HL-60 (cell line): ENCODE data around the gene ESRRB.

Source experiments
- DNase-seq, 2 experiments: peaks; one replicate each; pipeline ENCODE4 v3.0.0-alpha.2; 2010 to 2020; ENCODE audit warnings: low read depth in 1 of 2, low spot score in 1 of 2
- H3K27ac ChIP-seq: fragments of 250-450 bp; sonication (Bioruptor Pico); replicated peaks from 2 replicates; pipeline ENCODE4 v1.5.1; 2020; ENCODE audit warnings: mild to moderate bottlenecking, moderate library complexity
- H3K27me3 ChIP-seq: fragments of 250-450 bp; sonication (Bioruptor Pico); 2 replicates; pipeline ENCODE4 v1.5.1; 2021; ENCODE audit warnings: mild to moderate bottlenecking, moderate library complexity; ENCODE audit not compliant: insufficient read depth, poor library complexity, severe bottlenecking
- H3K4me3 ChIP-seq: replicated peaks from 2 replicates; pipeline ENCODE4 v1.5.1; 2011; ENCODE audit warnings: mild to moderate bottlenecking, control low read depth, low read length; ENCODE audit not compliant: insufficient read depth
- CTCF ChIP-seq: IDR thresholded peaks from one replicate; pipeline ENCODE4 v1.5.1; 2011; ENCODE audit warnings: low read length, control low read depth, inconsistent platforms; ENCODE audit not compliant: insufficient read depth
- GABPA ChIP-seq: IDR thresholded peaks from 2 replicates; pipeline ENCODE4 v1.6.1; 2012; ENCODE audit warnings: low read depth
- POLR2AphosphoS5 ChIP-seq: IDR thresholded peaks from 2 replicates; pipeline ENCODE4 v1.6.1; 2012; ENCODE audit warnings: low read depth
- REST ChIP-seq: IDR thresholded peaks from 2 replicates; pipeline ENCODE4 v1.6.1; 2012; ENCODE audit warnings: low read depth; ENCODE audit not compliant: insufficient replicate concordance
- SPI1 ChIP-seq: IDR thresholded peaks from 2 replicates; pipeline ENCODE4 v1.6.1; 2012; ENCODE audit warnings: low read depth, mild to moderate bottlenecking, borderline replicate concordance

ESRRB gene

GRCh38 chr14:76510181-76510580, 134.2 kb downstream of the ESRRB start:
- DNase-seq, result no peak
- Histone ChIP-seq H3K4me3 (no peak overlapping the region), H3K27ac (no peak overlapping the region), H3K27me3 (no peaks in the 10 kb centered on the region)
- TF ChIP-seq SPI1 (no peak), CTCF (no peak), REST (no peak), GABPA (no peak), POLR2AphosphoS5 (no peak)

GRCh38 chr14:76514213-76514998, 138.5 kb downstream of the ESRRB start:
- DNase-seq, result peak; percentile 8 to 46
- no peak for TF ChIP-seq CTCF
- no peak for TF ChIP-seq REST
- TF ChIP-seq POLR2AphosphoS5, result no peak
- no peak for TF ChIP-seq SPI1
- no peak for TF ChIP-seq GABPA
- Histone ChIP-seq H3K27me3 (no peaks in the 10 kb centered on the region), H3K27ac (no peak overlapping the region), H3K4me3 (no peak overlapping the region)

- no peaks in the 10 kb centered on the region for H3K27me3 ChIP-seq
- no peak for DNase-seq
- TF ChIP-seq CTCF (no peak), POLR2AphosphoS5 (no peak), REST (no peak), SPI1 (no peak), GABPA (no peak)
- H3K27ac ChIP-seq, result no peak overlapping the region
- no peak overlapping the region for H3K4me3 ChIP-seq
These were observed 140.9 kb downstream of the ESRRB start for GRCh38 chr14:76516884-76517283.
